ENCODE results near the gene SEMA6D. TPM values are rescaled to one million over a fixed set of nuclear protein-coding genes. Genes with fewer than 3 reads are reported as not detected.

The SEMA6D gene
- total RNA-seq, 1 donor from 2014 or later: not detected

- ATAC-seq (ENCODE audit: low read depth) (no peak), DNase-seq (no peak)
- intact Hi-C loops (cut with micrococcal nuclease): no loop called here
- POLR2A ChIA-PET: no interaction called here
- H3K4me1 Mint-ChIP-seq: no peaks in the 10 kb centered on the region
- H3K4me3 Mint-ChIP-seq: no peak overlapping the region
- H3K27me3 Mint-ChIP-seq: no peaks in the 10 kb centered on the region
- CTCF ChIA-PET: no interaction called here
- no peaks in the 10 kb centered on the region for H3K9me3 Mint-ChIP-seq
- H3K36me3 Mint-ChIP-seq (ENCODE audit: low read depth): no peaks in the 10 kb centered on the region
- TF ChIP-seq CTCF (IDR thresholded peaks at IDR 0.05): no peak
- no peak overlapping the region for H3K27ac Mint-ChIP-seq
These were observed 77.1 kb downstream of the SEMA6D start for GRCh38 chr15:47794252-47794914.

GRCh38 chr15:47795864-47796263 is 78.6 kb downstream of the SEMA6D start:
- CTCF ChIA-PET: no interaction called here
- H3K27me3 Mint-ChIP-seq: no peaks in the 10 kb centered on the region
- no peaks in the 10 kb centered on the region for H3K4me1 Mint-ChIP-seq
- intact Hi-C loops (cut with micrococcal nuclease): no loop called here
- TF ChIP-seq CTCF (IDR thresholded peaks at IDR 0.05): no peak
- POLR2A ChIA-PET: no interaction called here
- H3K4me3 Mint-ChIP-seq: no peak overlapping the region
- ATAC-seq (ENCODE audit: low read depth): no peak
- no peak overlapping the region for H3K27ac Mint-ChIP-seq
- no peaks in the 10 kb centered on the region for H3K36me3 Mint-ChIP-seq (ENCODE audit: low read depth)
- no peak for DNase-seq
- H3K9me3 Mint-ChIP-seq: no peaks in the 10 kb centered on the region

GRCh38 chr15:47796339-47796738 is 79.0 kb downstream of the SEMA6D start:
- no peak for ATAC-seq (ENCODE audit: low read depth)
- no peak overlapping the region for H3K4me3 Mint-ChIP-seq
- ChIA-PET POLR2A (no interaction called here), CTCF (no interaction called here)
- H3K9me3 Mint-ChIP-seq: no peaks in the 10 kb centered on the region
- DNase-seq: no peak
- no peaks in the 10 kb centered on the region for H3K36me3 Mint-ChIP-seq (ENCODE audit: low read depth)
- H3K4me1 Mint-ChIP-seq: no peaks in the 10 kb centered on the region
- no peak for TF ChIP-seq CTCF (IDR thresholded peaks at IDR 0.05)
- H3K27ac Mint-ChIP-seq: no peak overlapping the region
- intact Hi-C loops (cut with micrococcal nuclease): no loop called here
- no peaks in the 10 kb centered on the region for H3K27me3 Mint-ChIP-seq

- no peak for TF ChIP-seq CTCF (IDR thresholded peaks at IDR 0.05)
- H3K27ac Mint-ChIP-seq: no peak overlapping the region
- DNase-seq (no peak), ATAC-seq (ENCODE audit: low read depth) (no peak)
- CTCF ChIA-PET: no interaction called here
- no peaks in the 10 kb centered on the region for H3K4me1 Mint-ChIP-seq
- no peaks in the 10 kb centered on the region for H3K27me3 Mint-ChIP-seq
- H3K4me3 Mint-ChIP-seq: no peak overlapping the region
- intact Hi-C loops (cut with micrococcal nuclease): no loop called here
- POLR2A ChIA-PET: no interaction called here
- no peaks in the 10 kb centered on the region for H3K36me3 Mint-ChIP-seq (ENCODE audit: low read depth)
- H3K9me3 Mint-ChIP-seq: no peaks in the 10 kb centered on the region
These were observed 79.5 kb downstream of the SEMA6D start for GRCh38 chr15:47796830-47797229.

GRCh38 chr15:47801522-47801921 is 84.2 kb downstream of the SEMA6D start:
- no peaks in the 10 kb centered on the region for H3K36me3 Mint-ChIP-seq (ENCODE audit: low read depth)
- CTCF ChIA-PET: no interaction called here
- no peak overlapping the region for H3K27ac Mint-ChIP-seq
- H3K4me3 Mint-ChIP-seq: no peak overlapping the region
- H3K9me3 Mint-ChIP-seq: no peaks in the 10 kb centered on the region
- intact Hi-C loops (cut with micrococcal nuclease): no loop called here
- POLR2A ChIA-PET: no interaction called here
- no peaks in the 10 kb centered on the region for H3K27me3 Mint-ChIP-seq
- no peak for DNase-seq
- TF ChIP-seq CTCF (IDR thresholded peaks at IDR 0.05): no peak
- H3K4me1 Mint-ChIP-seq: no peaks in the 10 kb centered on the region
- ATAC-seq (ENCODE audit: low read depth): no peak
